HepG2 (cell line): ENCODE data around the gene CACHD1. TPM values are rescaled to one million over a fixed set of nuclear protein-coding genes. Genes with fewer than 3 reads are reported as not detected.

Source experiments
- ATAC-seq: fragments of 200-7000 bp; cut with Tn5 transposase; 3 replicates; pipeline ENCODE4 v1.9.1; 2020; ENCODE audit warnings: mild to moderate bottlenecking, moderate library complexity
- BruUV-seq: library from RNA; stranded (reverse); fragments of 400-500 nt; replicated peaks from 2 replicates; lab custom pipeline; 2021; lab: Mats Ljungman, UMichigan
- CTCF ChIA-PET: fragments of 300-600 bp; formaldehyde crosslinking; extraction: SDS; loops from one replicate; lab custom pipeline; 2021; ENCODE audit warnings: low total read pairs, inconsistent platforms, low intra/inter-chr PET ratio; lab: Yijun Ruan, JAX
- POLR2A ChIA-PET: fragments of 350-600 bp; sonication (Branson Sonifier 250); formaldehyde crosslinking; loops from one replicate; lab custom pipeline; 2020; ENCODE audit warnings: antibody characterized with exemption, inconsistent platforms; lab: Yijun Ruan, JAX
- DNase-seq: peaks from one replicate; pipeline ENCODE4 v3.0.0-alpha.2; 2015; ENCODE audit warnings: low spot score
- FAIRE-seq: peaks from 3 replicates; lab custom pipeline; 2011; peaks lifted over from hg19 to GRCh38; lab: Jason Lieb, UNC
- H2AFZ ChIP-seq: one replicate; pipeline ENCODE4 v1.6.1; 2011; ENCODE audit warnings: low read length, inconsistent platforms
- H3K27ac ChIP-seq: fragments of 300-600 bp; 3 replicates; pipeline ENCODE4 v1.8.0; 2011; ENCODE audit warnings: mixed run types, mild to moderate bottlenecking, mixed read lengths, low read length, inconsistent platforms; ENCODE audit not compliant: insufficient read depth; ENCODE audit errors: extremely low read length
- H3K27me3 ChIP-seq, 2 experiments: fragments of 200-600 bp in 1 of 2; 2 replicates in 1 of 2; 3 replicates in 1 of 2; pipeline versions ENCODE4 v1.6.0 to v1.8.0; 2011; ENCODE audit warnings: low read length in 2 of 2, mild to moderate bottlenecking in 2 of 2, moderate library complexity in 2 of 2, inconsistent platforms in 1 of 2; ENCODE audit not compliant: insufficient read depth in 2 of 2, control insufficient read depth in 1 of 2
- H3K36me3 ChIP-seq, 2 experiments: fragments of 200-600 bp in 1 of 2; replicated peaks in 1 of 2; 2 replicates in 1 of 2; 3 replicates in 1 of 2; pipeline versions ENCODE4 v1.5.1 to v1.8.0; 2011; ENCODE audit warnings: low read length in 2 of 2, inconsistent platforms in 1 of 2; ENCODE audit not compliant: insufficient read depth in 2 of 2, control insufficient read depth in 1 of 2
- H3K4me1 ChIP-seq: 2 replicates; pipeline ENCODE4 v1.5.1; 2012; ENCODE audit warnings: low read length, inconsistent platforms; ENCODE audit not compliant: insufficient read depth
- H3K4me2 ChIP-seq: 2 replicates; pipeline ENCODE4 v1.6.0; 2011; ENCODE audit warnings: low read depth, low read length, inconsistent platforms
- H3K4me3 ChIP-seq, 3 experiments: fragments of 200-600 bp in 1 of 3; sonication (generic), shearing (Covaris generic) in 1 of 3; replicated peaks in 1 of 3; 2 replicates each; pipeline ENCODE4 v1.5.1; 2011 to 2016; ENCODE audit warnings: low read length in 3 of 3, inconsistent platforms in 2 of 3, low read depth in 2 of 3, mild to moderate bottlenecking in 2 of 3, control low read depth in 1 of 3, mixed read lengths in 1 of 3; ENCODE audit not compliant: insufficient read depth in 1 of 3
- H3K79me2 ChIP-seq: one replicate; pipeline ENCODE4 v1.6.1; 2011; ENCODE audit warnings: low read length, inconsistent platforms; ENCODE audit not compliant: insufficient read depth
- H3K9ac ChIP-seq: 2 replicates; pipeline ENCODE4 v1.6.0; 2011; ENCODE audit warnings: mild to moderate bottlenecking, low read depth, low read length, inconsistent platforms; ENCODE audit not compliant: insufficient read depth
- H3K9me3 ChIP-seq: 2 replicates; pipeline ENCODE4 v1.5.1; 2012; ENCODE audit warnings: mild to moderate bottlenecking, low read length
- H4K20me1 ChIP-seq: 2 replicates; pipeline ENCODE4 v1.6.0; 2011; ENCODE audit warnings: inconsistent platforms, mild to moderate bottlenecking, low read length, moderate library complexity; ENCODE audit not compliant: insufficient read depth
- ATAD3A ChIP-seq: sonication (generic); formaldehyde crosslinking; IDR thresholded peaks from 2 replicates; pipeline ENCODE4 v1.4.0; 2020; ENCODE audit warnings: missing genetic modification reagents
- ATF5 ChIP-seq: sonication (generic); formaldehyde crosslinking; IDR thresholded peaks from 2 replicates; pipeline ENCODE4 v1.4.0; 2020; ENCODE audit warnings: mild to moderate bottlenecking, low read depth, missing genetic modification reagents
- CEBPZ ChIP-seq: IDR thresholded peaks from 2 replicates; pipeline ENCODE4 v1.6.1; 2012; ENCODE audit warnings: low read length, improper control_type of control experiment
- HOMEZ ChIP-seq: IDR thresholded peaks from 2 replicates; pipeline ENCODE4 v1.6.1; 2016; ENCODE audit warnings: low read depth
- HOXA5 ChIP-seq: sonication (generic); formaldehyde crosslinking; IDR thresholded peaks from 2 replicates; pipeline ENCODE4 v1.4.0; 2020; ENCODE audit warnings: missing genetic modification reagents
- PRDM4 ChIP-seq: sonication (generic); formaldehyde crosslinking; IDR thresholded peaks from 2 replicates; pipeline ENCODE4 v1.9.0; 2021; ENCODE audit warnings: missing genetic modification reagents, borderline replicate concordance
- ZBTB38 ChIP-seq: sonication (generic); formaldehyde crosslinking; IDR thresholded peaks from 2 replicates; pipeline ENCODE4 v1.5.1; 2020; ENCODE audit warnings: mild to moderate bottlenecking, missing genetic modification reagents
- ZKSCAN8 ChIP-seq: IDR thresholded peaks from 2 replicates; pipeline ENCODE4 v1.6.1; 2016; ENCODE audit warnings: borderline replicate concordance, missing genetic modification reagents, missing compliant biosample characterization
- ZNF451 ChIP-seq: sonication (generic); formaldehyde crosslinking; IDR thresholded peaks from 2 replicates; pipeline ENCODE4 v1.5.0; 2020; ENCODE audit warnings: mild to moderate bottlenecking, missing genetic modification reagents
- ZNF777 ChIP-seq: sonication (generic); formaldehyde crosslinking; IDR thresholded peaks from 2 replicates; pipeline ENCODE4 v1.4.0; 2020; ENCODE audit warnings: missing genetic modification reagents
- ZNF800 ChIP-seq: sonication (generic); formaldehyde crosslinking; IDR thresholded peaks from 2 replicates; pipeline ENCODE4 v1.4.0; 2020; ENCODE audit warnings: missing genetic modification reagents
- WGBS: methylation state at CpG from one replicate; pipeline ENCODE4 v1.1.6; 2017; ENCODE audit warnings: low lambda C conversion rate; 5-methylcytosine and 5-hydroxymethylcytosine counted together
- in situ Hi-C: cut with HindIII; loops from 2 replicates; pipeline ENCODE4 v1.10.0; 2017; ENCODE audit warnings: low pct_unique_long_range_greater_than_20kb; ENCODE audit not compliant: extremely low pct_ligation_motif_present
- intact Hi-C: fragments of 100-400 bp; cut with micrococcal nuclease; formaldehyde crosslinking; loops from one replicate; pipeline ENCODE4 v1.10.0; 2022; ENCODE audit not compliant: unreplicated experiment
- polyA plus RNA-seq, 8 experiments: library from polyadenylated mRNA; depleted of rRNA in 3 of 8; stranded (reverse) in 7 of 8; unstranded in 1 of 8; fragments of >200 nt; fragmentation: Illumina TruSeq in 4 of 8; extraction: Trizol in 4 of 8; gene quantifications; 2 replicates each; pipeline versions ENCODE4 v1.2.1 to v1.2.3, GENCODE V29; 2011 to 2016; ENCODE audit warnings: low read depth in 4 of 8, missing spikeins in 1 of 8, mixed read lengths in 1 of 8; ENCODE audit not compliant: insufficient read depth in 1 of 8
- total RNA-seq, 5 experiments: library from RNA; depleted of rRNA; stranded (reverse); fragments of >200 nt; fragmentation: Illumina TruSeq; extraction: Trizol; gene quantifications; 2 replicates each; pipeline ENCODE4 v1.2.3, GENCODE V29; 2016; ENCODE audit warnings: low read depth in 1 of 5

Gene CACHD1
- total and polyA plus RNA-seq, 2 of the 13 experiments (the other 11 are each of a cell fraction or from before 2014, with no cell fraction given), result 0.11 TPM; not detected in 1

- no peaks in the 10 kb centered on the region for H3K9me3 ChIP-seq
- CTCF ChIA-PET, result no interaction called here
- H4K20me1 ChIP-seq, result no peaks in the 10 kb centered on the region
- H3K4me3 ChIP-seq, result no peak overlapping the region
- H3K4me1 ChIP-seq, result no peaks in the 10 kb centered on the region
- peaks cover 1 to 3% of the 10 kb centered on the region in 2 experiments; a peak in 2 of 5 replicates for H3K27me3 ChIP-seq
- no TSS peak for BruUV-seq
- H3K79me2 ChIP-seq, result no peaks in the 10 kb centered on the region
- no peaks in the 10 kb centered on the region for H3K36me3 ChIP-seq
- no peak overlapping the region for H2AFZ ChIP-seq
- WGBS, result 25% methylated on average over 5 of the region's 5 CpGs
- POLR2A ChIA-PET, result no interaction called here
- no peak overlapping the region for H3K4me2 ChIP-seq
- ATAC-seq (no peak), DNase-seq (no peak), FAIRE-seq (no peak)
- intact Hi-C loops (no loop called here), in situ Hi-C loops (no loop called here)
- no peak overlapping the region for H3K9ac ChIP-seq
- no peak overlapping the region for H3K27ac ChIP-seq
- TF ChIP-seq ZNF451 (CRISPR knock-in tag), result no peak
- TF ChIP-seq CEBPZ, result no peak
- TF ChIP-seq ZNF800 (CRISPR knock-in tag), result no peak
- no peak for TF ChIP-seq ZBTB38 (CRISPR knock-in tag)
- no peak for TF ChIP-seq ZKSCAN8
- TF ChIP-seq HOMEZ, result no peak
- TF ChIP-seq HOXA5, result no peak
- TF ChIP-seq ATF5 (CRISPR knock-in tag), result no peak
- TF ChIP-seq ZNF777 (CRISPR knock-in tag), result no peak
- TF ChIP-seq ATAD3A (CRISPR knock-in tag), result no peak
- no peak for TF ChIP-seq PRDM4 (CRISPR knock-in tag)
Observed at GRCh38 chr1:64681043-64681442, 211.1 kb downstream of the CACHD1 start.
